SJCRH30 (cell line): ENCODE results near the gene VSIR. TPM values are rescaled to one million over a fixed set of nuclear protein-coding genes. Genes with fewer than 3 reads are reported as not detected.

Experiments used
- DNase-seq, 2 experiments: peaks; one replicate each; pipeline ENCODE4 v3.0.0-alpha.2; 2015 to 2020
- H3K27ac ChIP-seq: fragments of 250-450 bp; sonication (Bioruptor Pico); 2 replicates; pipeline ENCODE4 v1.5.1; 2020; ENCODE audit warnings: mild to moderate bottlenecking, moderate library complexity
- H3K27me3 ChIP-seq: fragments of 250-450 bp; sonication (Bioruptor Pico); 2 replicates; pipeline ENCODE4 v1.5.1; 2020; ENCODE audit warnings: mild to moderate bottlenecking, moderate library complexity
- H3K36me3 ChIP-seq: fragments of 250-450 bp; sonication (Bioruptor Pico); 2 replicates; pipeline ENCODE4 v1.5.1; 2020; ENCODE audit warnings: mild to moderate bottlenecking, moderate library complexity
- H3K4me1 ChIP-seq: fragments of 250-450 bp; sonication (Bioruptor Pico); 2 replicates; pipeline ENCODE4 v1.5.1; 2020; ENCODE audit warnings: mild to moderate bottlenecking, moderate library complexity
- H3K4me3 ChIP-seq: fragments of 250-450 bp; sonication (Bioruptor Pico); 2 replicates; pipeline ENCODE4 v1.5.1; 2020; ENCODE audit warnings: mild to moderate bottlenecking, moderate library complexity
- H3K9me3 ChIP-seq: fragments of 250-450 bp; sonication (Bioruptor Pico); replicated peaks from 2 replicates; pipeline ENCODE4 v1.5.1; 2020; ENCODE audit warnings: mild to moderate bottlenecking, moderate library complexity
- total RNA-seq: library from RNA; depleted of rRNA; stranded (reverse); fragments of >200 nt; shearing (Covaris generic); gene quantifications from 2 replicates; pipeline ENCODE4 v1.2.3, GENCODE V29; 2014

The VSIR gene
- total RNA-seq, 1 experiment from 2014 or later: 2.6 TPM

DNA sequence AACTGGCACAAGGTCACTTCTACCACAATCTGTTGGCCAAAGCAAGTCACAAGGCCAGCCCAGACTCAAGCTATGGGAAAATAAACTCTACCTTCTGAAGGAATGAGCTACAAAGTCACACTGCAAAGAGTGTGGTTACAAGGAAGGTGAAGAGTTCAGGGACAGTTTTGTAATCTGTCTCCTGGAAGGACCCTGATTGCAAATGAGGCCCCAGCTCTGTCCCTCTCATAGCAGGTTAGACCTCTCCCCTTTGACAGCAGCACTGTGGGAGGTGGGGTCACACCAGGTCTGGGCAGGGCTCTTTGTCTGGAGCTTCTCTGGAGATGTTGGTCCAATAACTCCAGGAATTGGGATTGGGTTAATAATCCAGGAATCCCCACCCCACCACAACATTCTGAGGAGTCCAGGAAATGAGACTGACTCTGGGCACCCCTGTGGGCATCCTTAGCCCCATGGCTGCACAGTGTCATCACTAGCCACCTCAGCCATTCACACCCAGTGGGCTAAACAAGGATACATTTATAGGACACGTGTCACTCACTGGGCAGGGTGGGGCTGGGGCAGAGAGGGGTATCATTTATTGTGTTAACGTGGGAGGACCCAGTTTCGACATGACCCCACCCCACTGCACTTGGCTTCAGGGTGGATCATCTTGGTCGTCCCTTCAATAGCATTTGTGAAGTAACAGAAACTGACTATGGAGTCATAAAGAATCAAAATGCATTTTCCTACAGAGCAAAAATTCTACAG, 30.1 kb downstream of the VSIR start:
- no peaks in the 10 kb centered on the region for H3K9me3 ChIP-seq
- H3K27ac ChIP-seq: no peak overlapping the region
- no peaks in the 10 kb centered on the region for H3K27me3 ChIP-seq
- no peaks in the 10 kb centered on the region for H3K36me3 ChIP-seq
- no peak for DNase-seq
- no peak overlapping the region for H3K4me3 ChIP-seq
- H3K4me1 ChIP-seq: no peaks in the 10 kb centered on the region

DNA sequence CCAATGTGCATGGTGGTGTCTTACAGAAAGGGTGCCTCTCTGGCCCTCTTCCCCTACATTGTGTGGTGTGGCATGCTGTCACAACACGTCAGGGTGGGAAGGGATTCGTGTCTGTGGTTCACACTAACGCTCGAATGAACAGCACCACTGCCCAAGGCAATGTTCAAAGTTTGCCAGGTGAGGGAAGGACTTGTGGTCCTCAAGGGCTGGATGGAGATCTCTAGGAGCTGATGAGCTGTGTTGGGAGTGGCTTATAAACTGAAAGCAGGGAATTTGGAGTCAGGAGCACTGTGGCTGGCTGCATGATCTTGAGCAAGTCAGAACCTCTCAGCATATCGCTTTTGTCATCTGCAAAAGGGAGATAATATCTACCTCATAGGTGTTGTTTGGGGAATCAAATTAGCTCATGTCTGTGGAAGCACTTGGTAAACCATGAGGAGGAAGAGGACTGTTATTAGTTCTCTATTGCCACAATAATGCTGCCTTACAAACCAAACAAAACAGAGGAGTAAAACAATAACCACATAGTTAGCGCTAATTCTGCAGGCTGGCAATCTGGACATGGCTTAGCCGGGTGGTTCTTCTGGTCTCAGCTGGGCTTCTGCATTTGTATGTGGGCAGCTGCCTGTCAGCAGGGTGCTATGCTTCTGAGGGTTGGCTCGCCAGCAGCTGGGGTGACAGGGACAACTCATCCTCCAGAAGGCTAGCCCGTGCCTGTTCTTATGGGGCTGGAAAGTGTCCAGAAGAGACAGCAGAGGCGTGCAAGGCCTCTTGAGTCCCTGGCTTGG, 30.8 kb downstream of the VSIR start:
- DNase-seq: no peak
- H3K27ac ChIP-seq: no peak overlapping the region
- no peak overlapping the region for H3K4me3 ChIP-seq
- no peaks in the 10 kb centered on the region for H3K4me1 ChIP-seq
- no peaks in the 10 kb centered on the region for H3K36me3 ChIP-seq
- H3K9me3 ChIP-seq: no peaks in the 10 kb centered on the region
- H3K27me3 ChIP-seq: no peaks in the 10 kb centered on the region

DNA sequence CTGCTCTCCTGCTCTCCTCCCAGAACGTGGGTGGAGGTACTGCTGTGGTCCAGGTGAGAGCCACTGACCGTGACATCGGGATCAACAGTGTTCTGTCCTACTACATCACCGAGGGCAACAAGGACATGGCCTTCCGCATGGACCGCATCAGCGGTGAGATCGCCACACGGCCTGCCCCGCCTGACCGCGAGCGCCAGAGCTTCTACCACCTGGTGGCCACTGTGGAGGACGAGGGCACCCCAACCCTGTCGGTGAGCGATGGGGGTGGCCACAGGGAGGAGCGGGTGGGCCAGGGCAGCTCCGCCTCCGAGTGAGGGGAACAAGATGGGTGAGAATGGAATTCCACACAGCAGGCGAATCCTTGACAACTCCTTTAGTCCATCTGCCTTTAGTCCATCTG, 31.6 kb downstream of the VSIR start:
- H3K27me3 ChIP-seq: no peaks in the 10 kb centered on the region
- H3K27ac ChIP-seq: no peak overlapping the region
- DNase-seq: no peak
- no peak overlapping the region for H3K4me3 ChIP-seq
- H3K36me3 ChIP-seq: no peaks in the 10 kb centered on the region
- no peaks in the 10 kb centered on the region for H3K9me3 ChIP-seq
- H3K4me1 ChIP-seq: 0 out of 2 replicates have a peak, but pooled peaks cover 1% of the 10 kb centered on the region

DNA sequence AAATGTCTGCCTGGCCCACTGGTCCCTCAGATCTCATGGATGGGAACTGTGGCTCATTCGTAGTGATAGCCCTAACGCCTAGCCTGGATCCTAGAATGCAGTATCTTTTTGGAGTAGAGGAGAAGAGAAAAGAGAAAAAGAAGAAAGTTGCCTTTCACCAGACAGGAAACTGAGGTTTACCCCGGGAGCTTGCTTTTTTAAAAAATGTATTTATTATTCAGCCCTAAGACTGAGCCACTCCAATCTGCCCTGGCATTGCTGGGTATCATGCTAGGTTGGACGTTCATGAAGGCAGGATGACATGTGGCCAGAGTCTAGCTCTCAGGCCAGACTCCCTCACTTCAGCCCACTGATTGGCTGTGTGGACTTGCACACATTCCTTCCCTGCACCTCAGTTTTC, 32.3 kb downstream of the VSIR start:
- no peaks in the 10 kb centered on the region for H3K36me3 ChIP-seq

DNA sequence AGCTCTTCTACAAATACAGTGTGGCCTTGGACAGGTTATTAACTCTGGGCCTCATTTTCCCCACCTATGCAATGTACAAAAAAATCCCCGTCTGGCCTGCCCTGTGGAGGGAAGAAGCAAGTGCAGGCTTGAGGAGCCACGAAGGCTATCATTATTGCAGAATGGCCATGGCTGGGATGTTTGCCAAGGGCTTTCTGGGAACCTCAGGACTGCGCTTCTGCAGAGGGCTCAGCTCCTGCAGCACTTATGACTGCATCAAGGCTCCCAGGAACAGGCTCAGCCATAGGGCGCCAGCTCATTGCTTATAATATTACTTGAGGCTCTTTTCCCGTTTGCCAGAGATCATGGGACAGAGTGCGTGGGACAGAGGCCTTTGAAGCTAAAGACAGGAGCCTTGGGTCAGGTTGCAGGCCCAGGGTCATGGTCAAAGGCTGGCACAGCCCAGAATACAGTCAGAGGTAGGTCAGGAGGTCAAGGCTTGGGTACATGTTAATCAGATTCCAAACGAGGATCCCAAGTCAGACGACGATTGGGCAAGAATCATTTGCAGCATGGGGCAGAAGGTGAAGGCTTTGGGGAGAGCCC, 33.2 kb downstream of the VSIR start:
- H3K27me3 ChIP-seq: no peaks in the 10 kb centered on the region
- no peak overlapping the region for H3K27ac ChIP-seq
- no peaks in the 10 kb centered on the region for H3K36me3 ChIP-seq
- H3K4me3 ChIP-seq: no peak overlapping the region
- no peak for DNase-seq
- H3K4me1 ChIP-seq: 0 out of 2 replicates have a peak, but pooled peaks cover 3% of the 10 kb centered on the region
- no peaks in the 10 kb centered on the region for H3K9me3 ChIP-seq

More for the DNA sequence above, 32.3 kb downstream of the VSIR start:
- Histone ChIP-seq H3K4me1 (0 out of 2 replicates have a peak, but pooled peaks cover 3% of the 10 kb centered on the region), H3K27me3 (no peaks in the 10 kb centered on the region), H3K9me3 (no peaks in the 10 kb centered on the region), H3K27ac (no peak overlapping the region), H3K4me3 (no peak overlapping the region)
- DNase-seq: no peak

DNA sequence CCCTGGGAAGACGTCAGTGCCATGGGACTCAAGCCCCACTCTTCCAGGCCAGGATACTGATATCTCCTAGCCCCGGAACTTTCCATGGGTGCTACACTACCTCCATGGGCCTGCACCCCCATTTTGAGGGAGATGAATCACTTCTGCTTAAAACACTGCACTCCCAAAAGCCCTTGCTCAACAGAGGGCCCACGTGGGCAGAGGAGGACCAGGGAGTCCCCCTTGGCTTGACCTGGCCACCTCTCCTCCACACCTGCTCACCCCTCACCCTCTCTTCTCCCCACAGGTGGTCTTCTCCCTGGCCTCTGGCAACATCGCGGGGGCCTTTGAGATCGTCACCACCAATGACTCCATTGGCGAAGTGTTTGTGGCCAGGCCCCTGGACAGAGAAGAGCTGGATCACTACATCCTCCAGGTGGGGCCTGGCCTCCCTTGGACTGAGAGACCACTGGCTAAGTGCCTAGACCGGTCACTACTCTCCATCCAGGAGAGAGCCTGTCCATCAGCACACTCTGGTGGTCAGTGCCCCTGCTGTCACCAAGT, 33.9 kb downstream of the VSIR start:
- no peaks in the 10 kb centered on the region for H3K27me3 ChIP-seq
- no peak overlapping the region for H3K27ac ChIP-seq
- DNase-seq: no peak
- H3K4me3 ChIP-seq: no peak overlapping the region
- no peaks in the 10 kb centered on the region for H3K36me3 ChIP-seq
- H3K4me1 ChIP-seq: 0 out of 2 replicates have a peak, but pooled peaks cover 3% of the 10 kb centered on the region
- no peaks in the 10 kb centered on the region for H3K9me3 ChIP-seq

DNA sequence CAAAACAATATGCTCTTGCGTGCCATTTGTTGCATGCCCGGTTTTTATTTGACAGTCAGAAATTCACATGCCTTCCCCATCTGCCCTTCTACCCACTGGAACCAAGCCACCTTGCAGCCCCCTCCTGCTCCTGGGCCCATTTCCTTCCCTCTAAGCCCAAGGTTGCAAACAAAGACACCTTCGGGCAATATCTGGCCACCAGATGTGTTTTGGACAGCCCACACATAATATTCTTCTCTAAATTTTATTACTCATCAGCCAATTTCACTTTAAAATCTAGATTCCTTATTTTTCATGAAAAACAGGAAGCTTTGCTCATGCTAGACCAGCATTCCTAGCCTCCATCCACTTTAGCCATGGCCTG, 35.5 kb downstream of the VSIR start:
- 0 out of 2 replicates have a peak, but pooled peaks cover 3% of the 10 kb centered on the region for H3K4me1 ChIP-seq
- H3K9me3 ChIP-seq: no peaks in the 10 kb centered on the region
- H3K27me3 ChIP-seq: no peaks in the 10 kb centered on the region
- H3K27ac ChIP-seq: no peak overlapping the region
- H3K4me3 ChIP-seq: no peak overlapping the region
- H3K36me3 ChIP-seq: no peaks in the 10 kb centered on the region
- no peak for DNase-seq

DNA sequence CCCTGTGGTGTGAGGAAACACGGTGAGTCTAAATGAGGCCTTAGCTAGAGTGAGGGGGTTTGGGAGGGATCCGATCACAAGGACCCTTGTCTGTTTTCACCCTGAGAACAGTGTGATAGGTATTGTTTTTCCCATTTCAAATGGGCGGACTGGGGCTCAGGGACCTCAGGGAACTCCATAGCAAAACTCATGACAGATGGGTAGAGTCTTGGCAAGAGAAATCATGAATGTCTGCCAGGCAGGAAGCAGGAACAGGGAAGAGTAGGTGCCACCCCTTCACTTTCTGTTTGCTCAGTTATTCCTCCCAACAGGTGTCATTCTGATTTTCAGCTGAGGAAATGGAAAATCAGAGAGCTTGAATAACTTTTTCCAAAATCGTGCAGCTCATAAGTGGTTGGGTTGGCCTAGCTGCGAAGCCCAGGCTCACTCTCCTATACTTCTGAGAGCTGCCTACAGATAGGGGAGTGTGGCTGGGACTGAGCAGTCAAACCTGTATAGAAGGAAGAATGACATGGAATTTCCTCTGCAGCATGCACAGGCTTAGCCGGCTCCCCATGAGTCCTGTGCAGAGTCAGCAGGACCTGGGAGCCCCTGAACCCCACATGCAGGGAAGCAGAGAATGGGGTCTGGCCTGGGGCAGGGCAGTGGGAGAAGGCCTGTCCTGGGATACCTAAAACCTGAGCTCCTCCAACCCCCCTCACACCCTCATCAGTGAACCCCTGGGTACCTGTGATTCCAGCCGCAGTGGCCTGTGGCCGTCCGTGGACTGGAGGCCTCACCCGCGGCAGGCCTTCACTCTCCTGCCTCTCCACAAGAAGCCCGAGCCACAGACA, 36.1 kb downstream of the VSIR start:
- no peak overlapping the region for H3K27ac ChIP-seq

DNA sequence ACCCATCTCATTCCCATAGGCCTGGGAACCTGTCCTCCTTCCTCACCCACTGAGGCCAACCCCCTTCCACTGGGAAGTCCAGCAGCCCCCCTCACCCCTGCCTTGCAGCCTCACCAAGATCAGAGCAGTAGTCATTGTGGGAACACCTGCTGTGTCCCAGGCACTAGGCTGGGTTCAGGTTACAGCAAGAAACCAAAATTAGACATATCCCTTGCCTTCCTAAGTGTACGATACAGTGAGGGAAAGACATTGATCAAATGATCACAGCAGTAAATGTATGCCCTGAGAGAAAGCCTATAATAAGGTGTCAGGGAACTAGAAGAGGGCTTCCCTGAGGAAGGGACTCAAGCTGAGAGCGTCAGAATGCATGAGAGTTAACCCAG, 36.8 kb downstream of the VSIR start:
- H3K4me1 ChIP-seq: 0 out of 2 replicates have a peak, but pooled peaks cover 3% of the 10 kb centered on the region
- no peaks in the 10 kb centered on the region for H3K36me3 ChIP-seq
- no peak overlapping the region for H3K27ac ChIP-seq
- no peak overlapping the region for H3K4me3 ChIP-seq
- no peaks in the 10 kb centered on the region for H3K27me3 ChIP-seq
- DNase-seq: peak; percentile 26 to 35
- no peaks in the 10 kb centered on the region for H3K9me3 ChIP-seq

More for the DNA sequence above, 36.1 kb downstream of the VSIR start:
- Histone ChIP-seq H3K36me3 (no peaks in the 10 kb centered on the region), H3K4me1 (0 out of 2 replicates have a peak, but pooled peaks cover 3% of the 10 kb centered on the region), H3K9me3 (no peaks in the 10 kb centered on the region), H3K4me3 (no peak overlapping the region), H3K27me3 (no peaks in the 10 kb centered on the region)
- DNase-seq: no peak

DNA sequence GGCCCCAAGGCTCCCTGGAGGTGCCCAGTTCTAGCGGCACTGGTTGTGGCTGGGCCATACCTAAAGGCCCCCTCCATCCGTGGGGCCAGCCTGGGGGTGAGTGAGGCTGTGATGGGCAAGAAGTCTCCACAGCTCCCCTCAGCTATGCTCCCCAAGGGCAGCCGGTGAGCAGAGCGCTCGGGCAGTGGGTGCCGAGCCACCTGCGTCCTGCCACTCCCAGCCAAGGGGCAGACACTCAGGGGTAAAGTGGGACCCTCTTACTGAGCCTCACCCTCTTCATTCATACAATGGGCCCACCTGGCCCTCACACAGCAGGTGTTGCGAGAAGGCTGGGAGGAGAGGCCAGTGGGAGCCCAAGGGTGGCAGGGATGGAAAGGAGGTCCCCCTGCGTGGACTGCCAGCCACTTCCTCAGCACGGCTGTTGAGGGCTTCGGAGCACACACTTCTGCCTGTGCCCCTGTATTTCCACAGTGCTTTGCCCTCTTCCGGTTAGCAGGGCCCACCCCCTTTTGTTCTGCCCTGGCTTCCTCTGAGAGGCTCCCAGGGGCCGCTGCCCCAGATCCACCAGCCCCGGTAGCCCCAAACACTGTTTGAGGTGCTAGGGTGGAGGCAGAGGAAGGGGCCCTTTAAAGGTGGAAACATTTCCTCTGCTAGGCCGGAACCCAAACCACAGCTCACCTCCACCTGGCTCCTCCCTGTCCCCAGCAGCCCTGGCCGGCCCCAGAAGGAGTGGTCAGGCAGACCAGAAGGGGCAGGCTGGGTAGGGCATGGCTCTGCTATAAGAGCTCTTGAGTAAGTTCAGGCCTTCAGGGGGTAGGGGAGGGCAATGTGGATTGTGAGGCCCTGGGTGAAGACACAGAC, 37.4 kb downstream of the VSIR start:
- H3K27me3 ChIP-seq: no peaks in the 10 kb centered on the region
- no peaks in the 10 kb centered on the region for H3K36me3 ChIP-seq
- DNase-seq: no peak
- H3K4me3 ChIP-seq: no peak overlapping the region
- H3K27ac ChIP-seq: no peak overlapping the region
- no peaks in the 10 kb centered on the region for H3K9me3 ChIP-seq
- 0 out of 2 replicates have a peak, but pooled peaks cover 3% of the 10 kb centered on the region for H3K4me1 ChIP-seq

DNA sequence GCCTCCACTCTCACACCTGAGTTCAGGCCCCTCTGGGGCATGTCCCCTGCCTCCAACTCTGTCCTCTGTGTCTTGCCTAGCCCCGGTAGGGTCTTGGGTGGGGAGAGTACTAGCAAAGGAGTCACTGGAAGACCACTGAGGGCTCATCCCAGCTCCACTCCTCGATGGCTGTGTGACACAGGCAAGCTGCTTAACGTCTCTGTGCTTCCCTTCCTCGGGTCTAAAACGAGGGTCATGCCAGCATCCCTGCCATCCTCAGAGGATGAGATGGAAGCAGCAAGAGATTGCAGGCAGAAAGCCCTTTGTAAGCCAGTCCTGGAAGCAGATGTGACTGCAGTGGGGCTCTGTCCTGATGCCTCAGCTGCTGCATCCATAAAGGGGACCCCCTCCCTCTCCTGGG, 38.5 kb downstream of the VSIR start:
- H3K9me3 ChIP-seq: no peaks in the 10 kb centered on the region
- H3K27me3 ChIP-seq: no peaks in the 10 kb centered on the region
- H3K27ac ChIP-seq: no peak overlapping the region
- DNase-seq: no peak
- 0 out of 2 replicates have a peak, but pooled peaks cover 3% of the 10 kb centered on the region for H3K4me1 ChIP-seq
- H3K4me3 ChIP-seq: no peak overlapping the region
- no peaks in the 10 kb centered on the region for H3K36me3 ChIP-seq

DNA sequence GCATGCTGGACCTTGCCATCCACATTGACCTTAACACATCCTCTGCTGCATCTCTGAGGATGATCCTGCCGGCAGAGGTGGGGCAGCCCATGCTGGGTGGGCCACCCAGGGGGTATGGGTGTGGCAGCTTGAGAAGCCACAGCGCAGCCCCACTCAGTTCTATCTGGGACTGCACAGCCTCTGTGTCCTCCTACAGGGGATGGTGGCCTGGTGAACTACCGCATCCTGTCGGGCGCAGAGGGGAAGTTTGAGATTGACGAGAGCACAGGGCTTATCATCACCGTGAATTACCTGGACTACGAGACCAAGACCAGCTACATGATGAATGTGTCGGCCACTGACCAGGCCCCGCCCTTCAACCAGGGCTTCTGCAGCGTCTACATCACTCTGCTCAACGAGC, 41.5 kb downstream of the VSIR start:
- H3K36me3 ChIP-seq: no peaks in the 10 kb centered on the region
- H3K27ac ChIP-seq: no peak overlapping the region
- peaks cover 20% of the 10 kb centered on the region for H3K4me1 ChIP-seq
- DNase-seq: no peak
- H3K4me3 ChIP-seq: no peak overlapping the region
- H3K9me3 ChIP-seq: no peaks in the 10 kb centered on the region
- no peaks in the 10 kb centered on the region for H3K27me3 ChIP-seq

DNA sequence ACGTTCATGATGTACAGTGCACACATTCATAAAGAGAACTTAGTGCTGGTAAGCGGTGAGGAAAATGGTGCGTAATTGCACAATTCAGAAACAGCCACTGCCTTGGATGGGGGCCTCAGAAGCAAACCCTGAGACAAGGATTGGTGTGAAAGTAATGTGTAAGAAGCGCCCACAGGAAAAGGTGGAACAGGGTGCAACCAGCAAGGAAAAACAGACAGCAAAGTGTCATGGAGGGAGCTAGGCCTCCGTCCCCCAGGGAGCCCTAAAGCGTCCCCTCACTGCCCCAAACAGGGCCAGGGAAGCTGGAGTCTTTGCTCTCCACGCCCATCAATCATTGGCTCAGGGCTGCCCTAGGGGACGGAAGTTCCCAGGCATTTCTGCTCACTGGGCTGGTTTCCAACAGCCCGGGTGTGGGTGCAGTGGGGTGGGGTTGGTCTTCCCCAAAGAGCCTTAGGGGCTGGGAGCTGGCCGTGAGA, 44.1 kb downstream of the VSIR start:
- Histone ChIP-seq H3K9me3 (no peaks in the 10 kb centered on the region), H3K27ac (no peak overlapping the region), H3K4me3 (no peak overlapping the region), H3K4me1 (peaks cover 16% of the 10 kb centered on the region), H3K27me3 (no peaks in the 10 kb centered on the region), H3K36me3 (no peaks in the 10 kb centered on the region)
- peak; percentile 50 to 63 for DNase-seq
